OCI-LY7 (cell line): ENCODE data around the gene GRIN2C. TPM values are rescaled to one million over a fixed set of nuclear protein-coding genes. Genes with fewer than 3 reads are reported as not detected.

ENCODE experiments used
- BruUV-seq: library from RNA; stranded (reverse); fragments of 400-500 nt; replicated peaks from 2 replicates; lab custom pipeline; 2021; lab: Mats Ljungman, UMichigan
- CTCF ChIA-PET: fragments of 300-600 bp; sonication (Branson Sonifier 250); formaldehyde crosslinking; loops from one replicate; lab custom pipeline; 2022; ENCODE audit warnings: antibody characterized with exemption; ENCODE audit not compliant: unreplicated experiment; lab: Charles Lee
- POLR2A ChIA-PET: fragments of 300-600 bp; sonication (Branson Sonifier 250); formaldehyde crosslinking; loops from one replicate; lab custom pipeline; 2022; ENCODE audit warnings: antibody characterized with exemption; lab: Charles Lee
- DNase-seq: peaks from one replicate; pipeline ENCODE4 v3.0.0-alpha.2; 2015; ENCODE audit warnings: low spot score
- H2AFZ ChIP-seq: fragments of 200-600 bp; sonication (generic), shearing (Covaris generic); 2 replicates; pipeline ENCODE4 v1.6.1; 2014; ENCODE audit warnings: mild to moderate bottlenecking, antibody characterized with exemption, low read length, moderate library complexity
- H3K27ac ChIP-seq: fragments of 200-600 bp; sonication (generic); 2 replicates; pipeline ENCODE4 v1.5.1; 2014; ENCODE audit warnings: mixed run types, low read depth, mild to moderate bottlenecking, moderate library complexity, low read length, inconsistent platforms; ENCODE audit not compliant: poor library complexity, severe bottlenecking
- H3K36me3 ChIP-seq: fragments of 200-600 bp; sonication (generic); 2 replicates; pipeline ENCODE4 v1.6.1; 2014; ENCODE audit warnings: mild to moderate bottlenecking, antibody characterized with exemption, low read length, moderate library complexity, mixed read lengths; ENCODE audit not compliant: insufficient read depth
- H3K4me1 ChIP-seq: fragments of 200-600 bp; sonication (generic); 2 replicates; pipeline ENCODE4 v1.5.1; 2014; ENCODE audit warnings: mild to moderate bottlenecking, low read length; ENCODE audit not compliant: insufficient read depth, poor library complexity, severe bottlenecking
- H3K4me2 ChIP-seq: fragments of 200-600 bp; sonication (generic); 2 replicates; pipeline ENCODE4 v1.6.1; 2014; ENCODE audit warnings: mild to moderate bottlenecking, low read length
- H3K4me3 ChIP-seq: fragments of 200-600 bp; sonication (generic); 2 replicates; pipeline ENCODE4 v1.5.1; 2014; ENCODE audit warnings: mild to moderate bottlenecking, low read depth, low read length; ENCODE audit not compliant: poor library complexity, severe bottlenecking
- H3K79me2 ChIP-seq: fragments of 200-600 bp; sonication (generic); 2 replicates; pipeline ENCODE4 v1.6.1; 2016; ENCODE audit warnings: low read depth, mild to moderate bottlenecking, low read length, moderate library complexity, mixed read lengths; ENCODE audit not compliant: insufficient read depth
- H3K9me2 ChIP-seq: fragments of 200-600 bp; sonication (generic); 2 replicates; pipeline ENCODE4 v1.6.1; 2016; ENCODE audit warnings: mild to moderate bottlenecking, low read length, mixed read lengths; ENCODE audit not compliant: insufficient read depth
- H3K9me3 ChIP-seq: fragments of 200-600 bp; sonication (generic); 2 replicates; pipeline ENCODE4 v1.6.1; 2014; ENCODE audit warnings: mild to moderate bottlenecking, mixed run types, low read length, mixed read lengths
- H4K20me1 ChIP-seq: fragments of 200-600 bp; sonication (generic); 2 replicates; pipeline ENCODE4 v1.6.1; 2014; ENCODE audit warnings: mild to moderate bottlenecking, antibody characterized with exemption, low read length, moderate library complexity, mixed read lengths; ENCODE audit not compliant: insufficient read depth
- EZH2phosphoT487 ChIP-seq: fragments of 200-600 bp; sonication (generic); IDR thresholded peaks from 2 replicates; pipeline ENCODE4 v1.6.1; 2018; ENCODE audit warnings: low read depth, borderline replicate concordance, mild to moderate bottlenecking, mixed run types, antibody characterized with exemption, low read length, moderate library complexity, mixed read lengths
- intact Hi-C: fragments of 100-400 bp; cut with micrococcal nuclease; formaldehyde crosslinking; loops from one replicate; pipeline ENCODE4 v1.10.0; 2022; ENCODE audit not compliant: unreplicated experiment
- total RNA-seq, 2 experiments: library from RNA; depleted of rRNA in 1 of 2; stranded (reverse); fragments of >200 nt in 1 of 2; shearing (Covaris generic) in 1 of 2; gene quantifications; 2 replicates each; pipeline ENCODE4 v1.2.3, GENCODE V29; 2014 to 2022
- TF ChIP-seq, protein P1 (sequence below): fragments of 200-600 bp; sonication (generic); conservative IDR thresholded peaks from 2 replicates; pipeline ENCODE4 v1.5.1; 2014; ENCODE audit warnings: mild to moderate bottlenecking, antibody characterized with exemption, low read length, moderate library complexity, mixed read lengths

Gene GRIN2C
- total RNA-seq, 2 experiments from 2014 or later, result 0.22 to 0.61 TPM

DNA sequence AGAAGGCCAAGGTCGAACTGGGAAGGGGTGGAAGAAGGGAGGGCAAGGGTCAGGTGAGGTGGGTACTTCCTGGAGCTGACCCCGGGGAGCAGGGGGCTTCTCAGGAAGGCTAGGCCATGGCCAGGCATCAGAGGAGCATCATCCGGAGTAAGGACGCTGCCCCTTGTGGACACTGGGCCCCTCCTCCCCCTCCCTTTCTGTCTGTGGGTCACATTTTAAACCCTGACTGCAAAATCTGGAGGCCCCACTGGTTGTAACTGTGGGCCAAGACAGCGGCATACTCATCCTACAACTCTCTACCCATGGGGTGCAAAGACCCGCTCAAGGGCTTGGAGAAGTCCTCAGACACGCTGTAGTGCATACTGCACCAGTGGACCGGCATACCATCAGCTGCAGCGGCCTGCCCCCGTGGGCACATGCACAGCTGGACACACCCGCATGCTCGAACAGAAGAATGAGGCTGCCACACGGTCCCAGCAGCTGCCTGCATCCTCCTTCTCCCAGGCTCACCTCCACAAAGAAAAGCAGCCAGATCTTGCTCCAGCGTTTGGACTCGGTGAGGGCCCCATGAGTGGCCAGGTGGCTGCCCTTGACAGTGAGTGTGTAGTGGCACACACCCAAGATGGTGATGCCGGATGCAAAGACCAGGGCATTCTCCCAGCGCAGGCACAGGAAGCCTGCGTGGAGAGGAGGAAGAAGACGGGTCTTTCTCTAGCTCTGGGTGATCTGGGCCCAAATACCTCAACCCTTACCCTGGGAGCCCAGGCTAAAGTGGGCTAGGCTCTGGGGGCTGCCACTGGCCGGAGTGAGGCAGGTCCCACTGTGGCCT is 32.5 kb upstream of the GRIN2C start:
- no peaks in the 10 kb centered on the region for H3K4me1 ChIP-seq
- CTCF ChIA-PET, result no interaction called here
- H3K79me2 ChIP-seq, result no peaks in the 10 kb centered on the region
- H3K4me3 ChIP-seq, result no peak overlapping the region
- no peaks in the 10 kb centered on the region for H3K9me2 ChIP-seq
- TF ChIP-seq, protein P1, sequence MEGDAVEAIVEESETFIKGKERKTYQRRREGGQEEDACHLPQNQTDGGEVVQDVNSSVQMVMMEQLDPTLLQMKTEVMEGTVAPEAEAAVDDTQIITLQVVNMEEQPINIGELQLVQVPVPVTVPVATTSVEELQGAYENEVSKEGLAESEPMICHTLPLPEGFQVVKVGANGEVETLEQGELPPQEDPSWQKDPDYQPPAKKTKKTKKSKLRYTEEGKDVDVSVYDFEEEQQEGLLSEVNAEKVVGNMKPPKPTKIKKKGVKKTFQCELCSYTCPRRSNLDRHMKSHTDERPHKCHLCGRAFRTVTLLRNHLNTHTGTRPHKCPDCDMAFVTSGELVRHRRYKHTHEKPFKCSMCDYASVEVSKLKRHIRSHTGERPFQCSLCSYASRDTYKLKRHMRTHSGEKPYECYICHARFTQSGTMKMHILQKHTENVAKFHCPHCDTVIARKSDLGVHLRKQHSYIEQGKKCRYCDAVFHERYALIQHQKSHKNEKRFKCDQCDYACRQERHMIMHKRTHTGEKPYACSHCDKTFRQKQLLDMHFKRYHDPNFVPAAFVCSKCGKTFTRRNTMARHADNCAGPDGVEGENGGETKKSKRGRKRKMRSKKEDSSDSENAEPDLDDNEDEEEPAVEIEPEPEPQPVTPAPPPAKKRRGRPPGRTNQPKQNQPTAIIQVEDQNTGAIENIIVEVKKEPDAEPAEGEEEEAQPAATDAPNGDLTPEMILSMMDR, result no peak
- TF ChIP-seq EZH2phosphoT487, result no peak
- intact Hi-C loops, result no loop called here
- BruUV-seq, result no TSS peak
- no peaks in the 10 kb centered on the region for H3K36me3 ChIP-seq
- POLR2A ChIA-PET, result no interaction called here
- H3K27ac ChIP-seq, result no peak overlapping the region
- H4K20me1 ChIP-seq, result no peaks in the 10 kb centered on the region
- no peaks in the 10 kb centered on the region for H3K9me3 ChIP-seq
- H2AFZ ChIP-seq, result no peak overlapping the region
- no peak for DNase-seq
- H3K4me2 ChIP-seq, result no peak overlapping the region

- Histone ChIP-seq H3K9me2 (no peaks in the 10 kb centered on the region), H3K4me3 (no peak overlapping the region), H3K4me2 (no peak overlapping the region), H3K4me1 (no peaks in the 10 kb centered on the region), H3K36me3 (no peaks in the 10 kb centered on the region), H2AFZ (no peak overlapping the region), H3K79me2 (no peaks in the 10 kb centered on the region), H3K27ac (no peak overlapping the region), H3K9me3 (no peaks in the 10 kb centered on the region), H4K20me1 (no peaks in the 10 kb centered on the region)
- ChIA-PET CTCF (no interaction called here), POLR2A (interaction anchor here (0.6 to 1.8 kb wide), 3 partner anchors 10 to 17 kb away, joined by 3 to 6 read pairs (median 3); partner anchors contain the start of gene FDXR)
- DNase-seq, result no peak
- intact Hi-C loops, result no loop called here
- BruUV-seq, result no TSS peak
- TF ChIP-seq, protein P1, result no peak
- no peak for TF ChIP-seq EZH2phosphoT487
Observed at GRCh38 chr17:74890554-74890953, 30.9 kb upstream of the GRIN2C start.

GRCh38 chr17:74888469-74888868 is 28.8 kb upstream of the GRIN2C start:
- TF ChIP-seq, protein P1, result no peak
- no peak for TF ChIP-seq EZH2phosphoT487
- Histone ChIP-seq H4K20me1 (no peaks in the 10 kb centered on the region), H3K36me3 (no peaks in the 10 kb centered on the region), H3K9me3 (no peaks in the 10 kb centered on the region), H3K4me2 (no peak overlapping the region), H2AFZ (no peak overlapping the region), H3K4me3 (no peak overlapping the region), H3K79me2 (no peaks in the 10 kb centered on the region), H3K27ac (no peak overlapping the region), H3K9me2 (no peaks in the 10 kb centered on the region), H3K4me1 (no peaks in the 10 kb centered on the region)
- ChIA-PET POLR2A (interaction anchor here (0.5 to 1.8 kb wide), 2 partner anchors 14 to 1663 kb away, joined by 4 to 6 read pairs; no protein-coding TSS in a partner anchor), CTCF (no interaction called here)
- intact Hi-C loops, result no loop called here
- BruUV-seq, result no TSS peak
- DNase-seq, result no peak
